ENCODE measurements around the gene SCARB1. TPM values are rescaled to one million over a fixed set of nuclear protein-coding genes. Genes with fewer than 3 reads are reported as not detected.

SCARB1 gene
- total RNA-seq, 6 experiments from 2014 or later = 128 to 359 (median 214) TPM

- intact Hi-C loops (cut with DNase I) = no loop called here
- Histone ChIP-seq H3K4me3 (no peak overlapping the region), H3K4me1 (peaks cover 0 to 38% (median 14%) of the 10 kb centered on the region in 4 donors), H3K9me3 (no peaks in the 10 kb centered on the region), H3K27me3 (no peaks in the 10 kb centered on the region), H3K27ac (peak overlapping the region in 2 of 3 donors; percentile 43 to 44), H3K36me3 (no peaks in the 10 kb centered on the region)
- no peak for ATAC-seq
- no peak for DNase-seq
- TF ChIP-seq POLR2A (IDR thresholded peaks at IDR 0.05) = no peak
- TF ChIP-seq CTCF (IDR thresholded peaks at IDR 0.05) = no peak
- 46% methylated on average over 3 of the region's 14 CpGs for WGBS (ENCODE audit: insufficient coverage, low coverage, low lambda C conversion rate, missing lambda C conversion rate)
These were observed 11.5 kb upstream of the SCARB1 start for GRCh38 chr12:124874988-124875802.

GRCh38 chr12:124874188-124874587 lies 10.5 kb upstream of the SCARB1 start:
- no peaks in the 10 kb centered on the region for H3K27me3 ChIP-seq
- TF ChIP-seq POLR2A (IDR thresholded peaks at IDR 0.05) (no peak), CTCF (IDR thresholded peaks at IDR 0.05) (no peak)
- no peaks in the 10 kb centered on the region for H3K36me3 ChIP-seq
- H3K27ac ChIP-seq = no peak overlapping the region
- ATAC-seq (no peak), DNase-seq (no peak)
- WGBS (ENCODE audit: insufficient coverage, low coverage, low lambda C conversion rate, missing lambda C conversion rate) = 80% methylated on average over 2 of the region's 4 CpGs
- H3K9me3 ChIP-seq = no peaks in the 10 kb centered on the region
- intact Hi-C loops (cut with DNase I) = no loop called here
- no peak overlapping the region for H3K4me3 ChIP-seq
- H3K4me1 ChIP-seq = peaks cover 0 to 38% (median 14%) of the 10 kb centered on the region in 4 donors

GRCh38 chr12:124872068-124872719 lies 8.5 kb upstream of the SCARB1 start:
- intact Hi-C loops (cut with DNase I) = no loop called here
- ATAC-seq = peak; percentile 63 to 85 (median 84)
- TF ChIP-seq POLR2A (IDR thresholded peaks at IDR 0.05) (no peak), CTCF (IDR thresholded peaks at IDR 0.05) (no peak)

GRCh38 chr12:124871297-124871696 lies 7.6 kb upstream of the SCARB1 start:
- H3K27ac ChIP-seq = peak overlapping the region in 2 of 3 donors; percentile 46 to 65
- ATAC-seq (no peak), DNase-seq (no peak)
- intact Hi-C loops (cut with DNase I) = no loop called here
- H3K36me3 ChIP-seq = no peaks in the 10 kb centered on the region
- TF ChIP-seq CTCF (IDR thresholded peaks at IDR 0.05) = no peak
- no peak for TF ChIP-seq POLR2A (IDR thresholded peaks at IDR 0.05)
- peaks cover 0 to 44% (median 19%) of the 10 kb centered on the region in 4 donors for H3K4me1 ChIP-seq
- no peak overlapping the region for H3K4me3 ChIP-seq
- 71% methylated on average over 4 of the region's 4 CpGs for WGBS (ENCODE audit: insufficient coverage, low coverage, low lambda C conversion rate, missing lambda C conversion rate)
- H3K9me3 ChIP-seq = no peaks in the 10 kb centered on the region
- H3K27me3 ChIP-seq = no peaks in the 10 kb centered on the region

More at GRCh38 chr12:124872068-124872719, 8.5 kb upstream of the SCARB1 start:
- no peaks in the 10 kb centered on the region for H3K27me3 ChIP-seq
- WGBS (ENCODE audit: insufficient coverage, low coverage, low lambda C conversion rate, missing lambda C conversion rate) = 23% methylated on average over 7 of the region's 11 CpGs
- peaks cover 0 to 35% (median 16%) of the 10 kb centered on the region in 4 donors for H3K4me1 ChIP-seq
- H3K36me3 ChIP-seq = no peaks in the 10 kb centered on the region
- H3K9me3 ChIP-seq = no peaks in the 10 kb centered on the region
- peak overlapping the region in 2 of 3 donors; percentile 46 to 65 for H3K27ac ChIP-seq
- no peak overlapping the region for H3K4me3 ChIP-seq
- DNase-seq = peak; percentile 58 to 89 (median 79)

All from right lobe of liver (tissue), 6 donors.